Measurements from ENCODE around the gene SLC38A6. TPM values are rescaled to one million over a fixed set of nuclear protein-coding genes. Genes with fewer than 3 reads are reported as not detected.
A peak's percentile ranks its signal among the peaks of the same experiment; 100 is the strongest.

Gene SLC38A6
- total and polyA plus RNA-seq, 9 of the 15 experiments (the other 6 are each of a cell fraction or from before 2014, with no cell fraction given): 9.8 to 40.3 (median 17.6) TPM

GRCh38 chr14:60989599-60989998 lies 8.6 kb downstream of the SLC38A6 start (continued):
- TF ChIP-seq OTX1 (CRISPR knock-in tag; IDR thresholded peaks at IDR 0.05): no peak
- TF ChIP-seq SMAD3 (CRISPR knock-in tag; conservative IDR thresholded peaks at IDR 0.05): no peak
- TF ChIP-seq, protein P1, sequence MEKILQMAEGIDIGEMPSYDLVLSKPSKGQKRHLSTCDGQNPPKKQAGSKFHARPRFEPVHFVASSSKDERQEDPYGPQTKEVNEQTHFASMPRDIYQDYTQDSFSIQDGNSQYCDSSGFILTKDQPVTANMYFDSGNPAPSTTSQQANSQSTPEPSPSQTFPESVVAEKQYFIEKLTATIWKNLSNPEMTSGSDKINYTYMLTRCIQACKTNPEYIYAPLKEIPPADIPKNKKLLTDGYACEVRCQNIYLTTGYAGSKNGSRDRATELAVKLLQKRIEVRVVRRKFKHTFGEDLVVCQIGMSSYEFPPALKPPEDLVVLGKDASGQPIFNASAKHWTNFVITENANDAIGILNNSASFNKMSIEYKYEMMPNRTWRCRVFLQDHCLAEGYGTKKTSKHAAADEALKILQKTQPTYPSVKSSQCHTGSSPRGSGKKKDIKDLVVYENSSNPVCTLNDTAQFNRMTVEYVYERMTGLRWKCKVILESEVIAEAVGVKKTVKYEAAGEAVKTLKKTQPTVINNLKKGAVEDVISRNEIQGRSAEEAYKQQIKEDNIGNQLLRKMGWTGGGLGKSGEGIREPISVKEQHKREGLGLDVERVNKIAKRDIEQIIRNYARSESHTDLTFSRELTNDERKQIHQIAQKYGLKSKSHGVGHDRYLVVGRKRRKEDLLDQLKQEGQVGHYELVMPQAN (IDR thresholded peaks at IDR 0.05; ENCODE audit: borderline replicate concordance): 0 out of 2 replicates have a peak, but pooled peaks have one; percentile 34
- TF ChIP-seq SRSF9 (IDR thresholded peaks at IDR 0.05; ENCODE audit: borderline replicate concordance, low read depth, low read length): no peak
- TF ChIP-seq NCOR1 (IDR thresholded peaks at IDR 0.05): peak; percentile 94
- TF ChIP-seq TCF3 (CRISPR knock-in tag; IDR thresholded peaks at IDR 0.05): peak; percentile 96
- TF ChIP-seq, protein P2, sequence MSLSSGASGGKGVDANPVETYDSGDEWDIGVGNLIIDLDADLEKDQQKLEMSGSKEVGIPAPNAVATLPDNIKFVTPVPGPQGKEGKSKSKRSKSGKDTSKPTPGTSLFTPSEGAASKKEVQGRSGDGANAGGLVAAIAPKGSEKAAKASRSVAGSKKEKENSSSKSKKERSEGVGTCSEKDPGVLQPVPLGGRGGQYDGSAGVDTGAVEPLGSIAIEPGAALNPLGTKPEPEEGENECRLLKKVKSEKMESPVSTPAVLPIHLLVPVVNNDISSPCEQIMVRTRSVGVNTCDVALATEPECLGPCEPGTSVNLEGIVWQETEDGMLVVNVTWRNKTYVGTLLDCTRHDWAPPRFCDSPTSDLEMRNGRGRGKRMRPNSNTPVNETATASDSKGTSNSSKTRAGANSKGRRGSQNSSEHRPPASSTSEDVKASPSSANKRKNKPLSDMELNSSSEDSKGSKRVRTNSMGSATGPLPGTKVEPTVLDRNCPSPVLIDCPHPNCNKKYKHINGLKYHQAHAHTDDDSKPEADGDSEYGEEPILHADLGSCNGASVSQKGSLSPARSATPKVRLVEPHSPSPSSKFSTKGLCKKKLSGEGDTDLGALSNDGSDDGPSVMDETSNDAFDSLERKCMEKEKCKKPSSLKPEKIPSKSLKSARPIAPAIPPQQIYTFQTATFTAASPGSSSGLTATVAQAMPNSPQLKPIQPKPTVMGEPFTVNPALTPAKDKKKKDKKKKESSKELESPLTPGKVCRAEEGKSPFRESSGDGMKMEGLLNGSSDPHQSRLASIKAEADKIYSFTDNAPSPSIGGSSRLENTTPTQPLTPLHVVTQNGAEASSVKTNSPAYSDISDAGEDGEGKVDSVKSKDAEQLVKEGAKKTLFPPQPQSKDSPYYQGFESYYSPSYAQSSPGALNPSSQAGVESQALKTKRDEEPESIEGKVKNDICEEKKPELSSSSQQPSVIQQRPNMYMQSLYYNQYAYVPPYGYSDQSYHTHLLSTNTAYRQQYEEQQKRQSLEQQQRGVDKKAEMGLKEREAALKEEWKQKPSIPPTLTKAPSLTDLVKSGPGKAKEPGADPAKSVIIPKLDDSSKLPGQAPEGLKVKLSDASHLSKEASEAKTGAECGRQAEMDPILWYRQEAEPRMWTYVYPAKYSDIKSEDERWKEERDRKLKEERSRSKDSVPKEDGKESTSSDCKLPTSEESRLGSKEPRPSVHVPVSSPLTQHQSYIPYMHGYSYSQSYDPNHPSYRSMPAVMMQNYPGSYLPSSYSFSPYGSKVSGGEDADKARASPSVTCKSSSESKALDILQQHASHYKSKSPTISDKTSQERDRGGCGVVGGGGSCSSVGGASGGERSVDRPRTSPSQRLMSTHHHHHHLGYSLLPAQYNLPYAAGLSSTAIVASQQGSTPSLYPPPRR (CRISPR knock-in tag; IDR thresholded peaks at IDR 0.05; ENCODE audit: borderline replicate concordance): no peak
- peak; percentile 5; the same call in 1 of the 2 replicates for TF ChIP-seq RFX1 (IDR thresholded peaks at IDR 0.05)
- no peak for TF ChIP-seq RB1 (IDR thresholded peaks at IDR 0.05; ENCODE audit: low read depth)
- TF ChIP-seq CBX8 (IDR thresholded peaks at IDR 0.05; ENCODE audit: borderline replicate concordance, extremely low read depth, low read depth, low read length, poor library complexity, severe bottlenecking): no peak
- TF ChIP-seq GTF2E2 (tag; IDR thresholded peaks at IDR 0.05): no peak
- TF ChIP-seq CAMTA2 (CRISPR knock-in tag; conservative IDR thresholded peaks at IDR 0.05): no peak
- peak; percentile 91 for TF ChIP-seq BHLHE40 (IDR thresholded peaks at IDR 0.05; ENCODE audit: low read length)
- TF ChIP-seq MLLT1 (IDR thresholded peaks at IDR 0.05): no peak
- TF ChIP-seq POLR2G (IDR thresholded peaks at IDR 0.05; ENCODE audit: low read depth, low read length): no peak
- TF ChIP-seq, protein P3, sequence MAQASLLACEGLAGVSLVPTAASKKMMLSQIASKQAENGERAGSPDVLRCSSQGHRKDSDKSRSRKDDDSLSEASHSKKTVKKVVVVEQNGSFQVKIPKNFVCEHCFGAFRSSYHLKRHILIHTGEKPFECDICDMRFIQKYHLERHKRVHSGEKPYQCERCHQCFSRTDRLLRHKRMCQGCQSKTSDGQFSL (CRISPR knock-in tag; IDR thresholded peaks at IDR 0.05): no peak
- TF ChIP-seq, protein P3 (tag; IDR thresholded peaks at IDR 0.05): no peak
- no peak; the same call in 1 of the 2 replicates for TF ChIP-seq MYNN (IDR thresholded peaks at IDR 0.05)
- TF ChIP-seq MYNN (CRISPR knock-in tag; IDR thresholded peaks at IDR 0.05): no peak
- TF ChIP-seq CEBPG (CRISPR knock-in tag; IDR thresholded peaks at IDR 0.05): no peak
- no peak for TF ChIP-seq CEBPG (tag; conservative IDR thresholded peaks at IDR 0.05 in 1 of 2, IDR thresholded peaks at IDR 0.05 in 1 of 2)

Measured in K562 (cell line).